HG03060 (cell line): Measurements from ENCODE around the gene COL18A1.

Source experiments
- ATAC-seq: cut with Tn5 transposase; IDR thresholded peaks from one replicate; pipeline ENCODE4 v1.9.1; 2021; ENCODE audit warnings: low read depth, moderate number of reproducible peaks; ENCODE audit not compliant: unreplicated experiment

COL18A1 gene

DNA sequence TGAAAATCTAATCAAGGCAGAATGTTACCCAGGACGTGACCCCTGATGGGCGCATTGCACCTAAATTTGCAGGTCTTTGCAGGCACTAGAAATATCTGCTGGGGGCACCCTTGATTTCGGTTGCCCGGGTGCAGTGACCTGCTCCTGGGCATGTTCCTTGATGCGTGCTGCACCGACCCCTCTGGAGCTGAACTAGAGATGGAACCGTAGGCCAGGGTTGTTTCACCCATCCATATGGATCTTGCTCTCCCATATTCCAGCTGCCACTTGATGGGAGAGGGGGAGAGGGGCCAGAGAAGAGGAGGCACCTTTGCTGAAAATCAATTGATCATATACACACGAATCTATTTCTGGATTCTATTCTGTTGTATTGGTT lies 8.4 kb upstream of the COL18A1 start:
- no peak for ATAC-seq

DNA sequence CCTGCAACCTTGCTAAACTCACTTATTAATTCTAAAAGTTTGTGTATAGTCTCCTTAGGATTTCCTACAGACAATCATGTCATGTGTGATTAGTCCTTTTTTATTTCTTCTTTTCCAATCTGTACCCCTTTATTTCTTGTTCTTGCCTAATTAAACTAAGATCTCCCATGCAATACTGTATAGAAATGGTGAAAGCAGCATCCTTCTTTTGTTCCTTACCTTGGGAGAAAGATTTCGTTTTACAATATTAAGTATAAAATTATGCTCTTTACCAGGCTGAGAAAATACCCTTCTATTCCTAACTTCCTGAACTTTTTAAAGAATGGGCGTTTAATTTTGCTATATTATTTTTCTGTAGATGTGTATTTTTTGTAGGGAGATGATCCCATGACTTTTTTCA lies 7.6 kb upstream of the COL18A1 start:
- ATAC-seq, result no peak

DNA sequence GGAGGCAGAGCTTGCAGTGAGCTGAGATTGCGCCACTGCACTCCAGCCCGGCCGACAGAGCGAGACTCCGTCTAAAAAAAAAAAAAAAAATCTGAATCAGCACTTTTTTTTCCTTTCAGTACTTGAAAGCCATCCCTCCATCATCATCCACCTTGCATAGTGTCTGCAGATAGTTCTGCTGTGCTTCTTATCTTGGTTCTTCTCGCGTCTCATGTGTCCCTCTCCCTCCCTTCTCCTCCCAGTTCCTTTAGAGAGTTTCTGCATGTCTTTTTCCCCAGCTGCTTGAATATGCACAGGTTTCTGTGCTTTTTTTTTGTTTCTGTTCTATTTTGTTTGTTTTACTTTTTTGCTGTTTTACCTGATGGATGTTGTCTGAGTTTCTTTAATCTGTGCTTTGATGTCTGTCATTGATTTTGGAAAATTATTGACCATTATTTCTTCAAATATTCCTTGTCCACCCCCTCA lies 3.9 kb upstream of the COL18A1 start:
- ATAC-seq, result no peak

DNA sequence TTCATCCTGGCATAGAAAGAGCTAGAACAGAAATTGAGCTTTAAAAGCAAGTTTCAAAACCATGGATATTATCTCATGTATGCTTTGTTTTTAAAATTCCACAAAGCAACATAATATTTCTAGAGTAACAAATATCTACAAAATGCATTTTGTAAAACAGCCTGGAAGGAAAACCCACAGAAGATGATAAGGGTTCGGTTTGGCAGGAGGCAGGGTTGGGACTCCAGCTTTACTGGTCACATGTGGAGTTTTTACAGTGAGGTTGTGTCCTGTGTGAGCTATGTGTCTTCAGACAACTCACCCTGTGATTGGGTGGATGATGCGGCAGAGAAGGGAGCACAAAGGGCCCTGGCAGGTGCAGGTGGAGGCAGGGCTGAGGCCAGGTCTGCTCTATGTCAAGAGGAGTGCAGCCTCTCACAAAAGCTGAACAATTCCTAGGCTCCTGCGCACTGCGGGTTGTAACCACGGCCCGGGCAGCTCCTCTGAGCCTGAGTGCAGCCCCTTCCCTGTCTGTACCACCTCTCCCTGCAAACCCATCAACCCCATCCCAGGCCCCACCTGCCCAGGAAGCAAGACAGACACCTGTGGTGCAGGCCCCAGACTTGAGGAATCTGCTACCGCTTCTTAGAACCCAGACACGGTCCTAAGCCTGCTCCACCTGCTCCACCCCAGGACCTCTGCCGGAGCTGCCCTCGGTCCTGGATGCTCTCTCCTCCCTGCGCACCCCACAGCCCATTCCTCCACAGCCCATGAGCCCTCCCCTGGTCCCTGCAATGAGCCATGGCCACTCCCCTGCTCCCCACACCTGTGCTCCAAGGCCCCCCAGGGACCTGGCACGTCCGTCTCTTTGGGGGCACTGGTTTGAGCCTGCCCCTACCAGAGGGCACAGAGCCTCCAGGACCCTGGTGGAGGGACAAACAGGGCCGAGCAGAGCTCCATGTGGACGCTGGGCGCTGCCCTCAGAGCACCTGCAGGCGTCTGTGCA lies 2.8 kb upstream of the COL18A1 start:
- ATAC-seq, result no peak

DNA sequence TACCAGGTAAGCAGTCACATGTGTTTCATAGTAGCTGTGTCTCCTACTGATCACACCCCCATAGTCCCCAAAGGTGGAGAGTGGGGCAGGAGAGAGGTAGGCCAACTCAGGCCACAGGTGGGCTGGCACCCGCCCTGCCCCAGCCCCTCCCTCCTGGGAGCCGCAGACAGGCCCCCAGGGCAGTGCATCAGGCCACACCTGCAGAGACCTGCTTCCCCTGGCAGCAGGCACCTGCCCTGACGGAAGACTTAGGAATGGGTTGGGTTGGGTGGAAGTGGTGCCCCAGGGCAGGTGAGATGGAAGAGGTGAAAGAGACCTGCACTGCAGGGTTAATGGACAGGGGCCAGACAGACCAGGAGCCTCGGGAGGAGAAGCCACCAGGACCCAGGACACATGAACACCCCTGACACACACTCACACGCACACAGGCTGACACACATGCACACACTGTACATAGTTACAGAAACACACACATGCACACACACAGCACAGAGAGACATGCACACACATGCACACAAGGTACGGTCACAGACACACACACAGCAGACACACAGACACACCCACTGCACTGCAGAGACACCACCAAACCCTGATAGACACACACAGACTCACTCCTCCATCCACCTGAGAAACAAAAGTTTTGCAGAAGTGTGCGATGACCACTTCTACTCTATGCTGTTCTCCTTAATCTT lies 1.7 kb upstream of the COL18A1 start:
- no peak for ATAC-seq

DNA sequence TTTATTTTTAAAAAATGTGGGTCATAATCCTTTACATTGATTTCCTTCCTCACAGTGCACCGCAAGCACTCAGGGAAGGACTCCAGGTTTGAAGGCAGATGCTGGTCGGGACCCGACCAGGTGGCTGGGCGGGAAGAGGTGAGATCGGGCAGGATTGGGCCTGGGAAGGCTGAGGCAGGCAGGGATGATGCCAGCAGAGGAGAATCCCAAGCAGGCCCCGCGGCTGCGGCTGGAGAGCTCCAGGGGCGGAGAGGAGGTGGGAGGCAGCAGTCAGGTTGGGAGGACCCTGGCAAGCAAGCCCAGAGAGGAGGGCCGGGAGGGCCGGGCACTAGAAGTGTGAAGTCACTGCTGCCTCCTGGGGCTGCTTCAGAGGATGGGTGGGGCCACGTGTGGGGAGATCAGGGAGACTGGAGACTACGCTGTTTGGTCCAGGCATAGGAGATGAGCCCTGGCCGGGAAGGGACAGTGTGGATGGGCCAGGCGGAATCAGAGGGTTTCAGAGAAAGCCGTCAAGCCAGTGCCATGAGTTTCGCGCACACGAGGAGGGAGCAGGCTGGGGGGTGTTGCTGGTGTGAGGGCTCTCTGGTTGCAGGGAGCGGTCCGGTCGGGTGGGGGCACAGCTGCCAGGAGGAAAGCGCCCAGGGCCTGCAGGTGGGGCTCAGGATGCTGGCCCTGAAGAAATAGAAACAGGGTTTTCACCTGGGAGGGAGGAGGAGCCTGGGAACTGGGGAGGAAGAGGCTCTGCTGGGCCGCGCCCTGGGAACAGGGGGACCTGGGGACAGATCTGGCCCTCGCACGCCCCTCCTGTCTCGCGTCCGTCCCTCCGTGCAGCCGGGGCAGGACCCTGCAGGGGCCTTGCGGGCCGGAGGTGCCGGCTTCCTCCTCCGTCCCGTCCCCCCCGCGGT lies 888 bp upstream of the COL18A1 start:
- ATAC-seq, result no peak

DNA sequence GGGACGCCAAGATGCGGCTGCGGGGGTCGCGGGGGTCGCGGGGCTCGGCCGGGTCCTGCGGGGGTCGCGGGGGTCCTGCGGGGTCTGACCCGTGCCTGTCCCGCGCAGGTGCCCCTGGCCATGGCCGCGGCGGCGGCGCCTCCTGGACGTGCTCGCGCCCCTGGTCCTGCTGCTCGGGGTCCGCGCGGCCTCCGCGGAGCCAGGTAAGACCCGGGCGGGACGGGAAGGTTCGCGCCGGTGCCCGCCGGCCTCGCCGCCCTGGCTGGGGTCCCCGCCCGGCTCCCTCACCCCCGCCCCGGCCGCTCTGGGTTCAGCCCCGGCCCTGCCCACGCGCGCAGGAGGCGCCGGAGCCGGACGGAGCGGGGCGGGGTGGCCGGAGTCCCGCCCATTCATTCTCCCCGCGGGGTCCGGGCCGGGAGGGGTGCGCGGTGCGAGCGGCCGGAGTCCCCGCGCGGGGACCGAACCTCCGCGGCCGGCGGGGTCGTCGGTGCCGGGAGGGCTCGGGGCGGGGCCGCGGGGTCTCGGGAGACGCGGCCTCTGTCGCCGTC lies 380 bp downstream of the COL18A1 start:
- ATAC-seq, result no peak

DNA sequence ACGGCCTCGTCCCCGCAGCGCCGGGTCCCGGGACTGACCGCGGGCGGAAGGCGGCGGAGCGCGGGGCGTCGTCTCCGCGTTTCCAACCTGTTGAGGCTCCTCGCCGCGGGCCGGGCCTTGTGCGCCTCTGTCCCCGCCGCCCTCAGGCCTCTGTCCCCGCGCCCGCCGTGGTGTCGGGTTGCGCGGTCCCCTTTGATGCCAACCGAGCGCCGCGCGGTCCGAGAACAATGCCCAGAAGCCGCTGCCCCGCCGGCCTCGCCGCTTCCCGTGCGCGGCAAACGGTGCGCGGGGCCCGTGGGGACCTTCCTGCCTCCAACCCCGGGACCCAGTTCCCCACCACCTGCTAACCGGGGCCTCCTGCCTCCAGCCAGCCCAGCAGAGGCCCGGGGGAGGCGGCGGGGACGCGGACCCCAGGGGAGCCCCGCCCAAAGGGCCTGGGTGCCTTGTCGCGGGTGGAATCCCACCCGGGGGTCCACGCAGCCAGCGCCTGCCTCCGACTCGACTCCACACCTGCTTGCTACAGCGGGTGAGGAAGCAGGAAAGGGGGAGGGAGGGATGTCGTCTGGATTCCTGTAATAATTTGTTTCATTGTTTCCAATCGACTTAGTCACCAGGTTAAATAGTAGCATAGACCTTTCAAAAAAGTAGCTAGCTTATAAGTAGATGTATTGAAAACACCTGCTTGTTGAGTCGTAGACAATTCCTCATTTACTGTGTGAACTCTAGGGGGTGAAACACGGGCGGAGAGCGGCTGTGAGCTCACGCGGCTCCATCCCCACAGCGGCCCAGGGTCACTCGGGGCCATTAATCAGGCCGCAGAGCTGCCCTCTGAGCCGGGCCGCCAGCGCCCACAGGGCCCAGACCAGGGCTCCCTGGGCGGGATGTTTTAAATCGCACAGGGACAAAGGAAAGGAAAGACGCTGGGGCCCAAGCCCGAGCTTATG lies 1.1 kb downstream of the COL18A1 start:
- ATAC-seq, result no peak

DNA sequence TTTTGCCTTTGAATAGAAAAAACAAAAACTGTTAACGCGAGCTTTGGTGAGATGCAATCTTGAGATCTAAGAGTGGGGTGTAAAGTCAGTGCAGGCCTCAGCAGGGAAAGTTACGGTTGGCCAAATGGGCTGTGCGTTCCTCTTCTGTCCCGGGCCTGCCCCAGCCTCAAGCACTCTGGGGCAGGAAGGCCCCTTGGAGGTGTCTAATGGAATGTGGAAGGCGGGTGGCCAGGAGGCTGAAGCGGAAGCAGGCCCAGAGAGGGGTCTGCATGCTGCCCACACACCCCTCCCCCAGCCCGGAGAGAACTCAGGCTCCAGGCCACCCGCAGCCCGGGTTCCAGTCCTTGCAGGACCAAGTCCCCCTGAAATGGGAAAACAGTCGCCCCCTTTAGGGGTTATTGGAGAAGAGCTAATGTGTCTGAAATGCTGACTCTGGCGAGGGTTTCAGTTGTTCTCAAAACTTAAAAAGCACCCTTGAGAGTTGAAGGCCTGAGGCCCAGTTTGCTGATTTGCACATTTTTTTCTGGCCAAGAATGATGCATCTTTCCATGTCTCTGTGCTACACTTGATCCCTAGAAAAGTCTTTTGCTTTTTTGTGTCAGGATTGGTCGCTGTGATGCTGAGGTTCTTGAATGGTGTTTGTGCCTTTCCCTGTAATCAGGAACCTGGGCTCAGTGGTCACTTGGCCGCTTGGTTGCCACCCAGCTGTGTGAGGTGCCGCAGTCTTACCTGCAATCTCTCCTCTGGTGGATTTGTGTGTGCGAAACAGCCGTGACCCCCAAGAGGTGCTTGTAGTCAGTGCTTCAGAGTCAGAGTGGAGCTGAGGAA lies 2.0 kb downstream of the COL18A1 start:
- ATAC-seq, result no peak

DNA sequence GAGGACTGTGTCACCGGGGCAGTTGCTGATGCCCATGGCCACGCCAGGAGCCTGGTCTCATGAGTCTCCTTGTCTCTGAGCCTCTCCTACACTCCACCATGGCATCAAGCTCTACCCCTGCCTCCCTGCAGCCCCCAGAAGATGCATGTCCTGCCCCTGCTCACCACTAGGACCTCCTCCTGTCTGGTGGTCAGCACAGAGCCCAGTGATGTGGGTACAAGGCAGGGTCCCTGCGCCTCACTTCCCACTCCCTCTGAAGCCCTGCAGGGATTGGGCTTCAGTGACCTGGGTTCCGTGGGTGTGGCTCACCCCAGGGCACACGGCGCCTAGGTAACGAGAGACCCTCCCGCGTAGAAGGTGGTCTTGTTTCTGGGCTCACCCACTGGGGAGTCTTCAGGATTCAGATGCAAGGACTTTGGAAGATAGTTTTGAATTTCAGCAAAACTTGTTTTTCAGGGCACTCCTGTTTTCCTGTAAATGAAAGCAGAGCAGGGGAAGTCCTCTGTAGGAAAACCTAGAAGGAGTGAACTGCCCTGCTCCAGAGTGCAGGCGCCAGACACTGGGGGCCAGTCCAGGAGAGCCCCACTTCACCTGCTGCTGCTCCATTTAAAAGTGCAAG lies 2.8 kb downstream of the COL18A1 start:
- ATAC-seq, result no peak

DNA sequence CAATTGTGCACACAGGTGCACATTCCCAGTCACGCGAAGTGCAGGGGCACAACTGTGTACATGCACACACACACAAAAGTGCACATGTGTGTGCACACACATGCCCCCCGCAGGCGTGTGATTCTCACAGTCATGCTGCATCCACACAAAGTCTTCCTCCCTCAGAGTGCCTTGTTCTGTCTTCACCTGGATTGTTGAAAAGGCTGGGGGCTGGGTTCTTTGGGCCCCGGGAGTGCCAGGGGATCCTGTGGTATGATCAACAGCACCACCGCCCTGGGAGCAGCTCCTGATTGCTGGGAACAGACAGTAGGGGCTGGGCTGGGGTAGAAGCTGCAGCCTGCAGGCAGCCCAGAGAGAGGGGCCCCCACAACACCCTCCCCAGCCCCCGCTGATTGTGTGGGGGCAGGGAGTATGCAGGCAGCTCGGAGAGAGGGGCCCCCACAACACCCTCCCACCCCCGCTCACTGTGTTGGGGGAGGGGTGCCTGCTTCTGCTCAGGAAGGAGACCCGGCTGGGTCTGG lies 3.4 kb downstream of the COL18A1 start:
- no peak for ATAC-seq

DNA sequence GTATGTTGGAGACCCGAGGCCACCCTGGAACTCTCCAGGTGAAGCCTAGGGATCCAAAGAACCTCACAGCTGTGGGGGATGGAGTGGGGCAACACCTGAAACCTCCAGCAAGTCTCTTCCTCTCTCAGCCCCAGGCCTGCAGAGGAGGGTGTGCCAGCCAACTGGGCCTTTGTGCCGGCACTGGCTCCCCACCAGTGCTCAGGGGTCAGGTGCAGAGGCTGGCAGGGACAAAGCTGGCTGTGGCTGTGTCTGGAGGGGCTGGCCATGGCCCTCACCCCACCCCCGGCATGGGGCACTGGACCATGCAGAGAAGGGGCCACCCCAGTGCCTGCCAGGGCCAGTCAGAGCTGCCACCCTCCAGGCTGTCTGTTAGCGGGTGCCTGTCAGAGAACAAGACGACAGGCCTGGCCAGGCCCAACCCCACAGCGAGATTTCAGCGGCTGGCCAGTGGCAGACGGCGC lies 3.9 kb downstream of the COL18A1 start:
- no peak for ATAC-seq

DNA sequence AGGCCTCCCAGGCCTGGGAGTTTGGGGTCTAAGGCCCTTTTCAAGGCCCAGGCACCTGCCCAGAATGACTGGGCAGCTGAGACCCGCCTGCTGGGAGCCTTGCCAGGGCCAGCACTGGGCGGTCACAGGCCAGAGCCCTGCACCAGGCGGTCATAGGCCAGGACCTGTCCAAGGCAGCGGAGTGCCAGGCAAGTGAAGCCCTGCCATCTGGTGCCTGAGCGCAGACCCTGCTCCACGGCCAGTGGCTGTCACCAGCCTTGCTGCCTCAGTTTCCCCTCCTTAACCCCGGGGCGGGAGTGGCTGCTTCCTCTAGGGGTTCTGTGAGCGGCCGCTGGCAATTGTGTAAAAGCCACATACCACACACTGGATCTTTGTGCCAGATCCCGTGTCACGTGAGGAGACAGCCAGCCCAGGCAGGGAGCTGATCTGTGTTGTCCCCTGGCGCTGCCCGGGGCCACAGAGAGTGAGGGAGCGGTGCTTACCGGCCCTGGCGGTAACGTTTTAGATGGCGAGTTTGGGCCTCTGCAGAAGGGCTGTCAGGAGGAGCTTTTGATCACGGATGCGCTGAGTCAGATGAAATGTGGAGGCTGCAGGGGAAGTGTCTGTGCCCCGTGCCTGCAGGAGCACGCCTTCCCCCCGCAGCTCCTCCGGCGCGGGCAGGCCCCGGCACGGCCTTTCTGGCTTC lies 4.6 kb downstream of the COL18A1 start:
- no peak for ATAC-seq

DNA sequence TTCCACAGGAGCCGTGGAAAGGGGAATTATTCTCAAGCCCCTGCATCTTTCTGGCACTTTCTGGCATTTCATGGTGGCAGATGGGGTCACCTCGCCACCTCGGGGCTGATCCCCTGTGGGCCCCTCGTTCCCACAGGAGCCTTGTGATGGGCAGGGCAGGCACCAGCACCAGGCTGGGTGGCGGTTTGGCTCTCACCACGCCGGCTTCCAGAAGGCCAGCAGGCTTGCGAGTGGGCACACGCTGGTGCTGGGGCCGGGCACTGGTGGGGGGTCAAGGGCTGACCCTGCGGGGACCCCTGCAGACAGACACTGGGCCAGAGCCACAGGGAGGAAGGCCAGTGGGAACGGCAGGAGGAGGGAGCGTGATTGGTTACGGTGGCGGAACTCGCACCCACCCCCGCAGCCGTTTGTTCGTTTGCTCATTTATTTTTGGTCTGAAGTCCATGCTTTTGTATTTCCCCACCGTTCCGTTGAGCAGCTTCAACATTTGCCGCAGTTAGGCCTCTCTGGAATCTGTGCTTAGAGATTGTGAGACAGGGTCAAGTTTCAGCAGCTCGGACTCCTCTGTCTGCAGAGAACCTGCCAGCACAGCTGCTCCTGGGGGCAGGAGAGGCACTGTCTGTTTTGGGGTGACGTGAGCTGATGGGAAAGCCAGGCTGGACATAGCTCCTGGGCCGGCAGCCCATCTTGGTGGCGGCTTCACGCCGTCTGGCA lies 5.3 kb downstream of the COL18A1 start:
- ATAC-seq, result no peak

DNA sequence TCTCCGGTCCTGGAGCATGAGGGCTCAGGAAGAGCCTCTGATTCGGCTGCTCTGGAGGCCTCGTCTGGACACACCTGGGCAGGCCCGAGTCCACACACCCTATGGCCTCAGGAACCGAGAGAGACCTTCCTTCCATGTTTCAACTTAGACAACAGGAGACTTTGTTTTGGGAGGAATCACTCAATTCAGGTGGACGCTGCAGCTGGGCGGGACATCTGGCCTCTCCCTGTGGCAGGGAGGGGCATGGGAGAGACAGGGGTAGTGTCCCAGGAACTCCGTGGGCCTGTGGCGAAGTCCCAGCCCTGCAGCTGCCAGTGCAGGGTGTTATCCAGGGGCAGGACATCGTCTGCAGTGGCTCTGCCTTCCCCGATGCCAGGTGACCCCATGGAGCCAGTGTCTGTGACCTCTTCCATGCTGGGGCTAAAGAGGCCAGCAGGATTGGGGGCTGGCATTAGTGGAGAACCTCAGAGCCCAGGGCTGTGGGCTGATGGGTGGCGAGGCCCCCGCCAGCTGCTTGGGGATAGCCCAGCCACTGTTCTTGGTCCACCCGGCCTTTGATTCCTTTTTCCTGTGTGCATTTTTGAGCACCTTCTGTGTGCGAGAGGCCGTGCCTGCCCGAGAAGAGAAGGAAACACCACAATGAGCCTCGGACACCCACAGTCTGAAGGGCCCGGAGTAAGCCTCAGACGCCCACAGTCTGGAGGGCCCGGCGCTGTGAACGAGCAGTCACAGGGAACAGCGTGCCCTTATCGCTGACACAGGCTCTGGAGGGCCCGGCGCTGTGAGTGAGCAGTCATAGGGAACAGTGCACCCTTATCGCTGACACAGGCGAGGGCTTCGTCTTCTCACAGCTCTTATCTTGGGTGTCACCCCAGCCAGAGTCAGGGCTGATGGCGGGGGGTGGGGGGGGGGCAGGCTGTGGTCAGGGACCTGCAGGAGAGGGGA lies 6.2 kb downstream of the COL18A1 start:
- no peak for ATAC-seq
